ENCODE results near the gene NEK1.
"Not testable (repeated sequence)": the region's sequence is repeated elsewhere in the genome, so short reads cannot be mapped to it uniquely, and the experiment has no call there.

Gene NEK1

GRCh38 chr4:169485791-169486742, 126.3 kb downstream of the NEK1 start:
- DNase-seq (ENCODE audit: low spot score) = peak; percentile 47
- TF ChIP-seq CTCF (IDR thresholded peaks at IDR 0.05; ENCODE audit: extremely low read depth, insufficient read depth, missing control alignments) = peak; percentile 72
- in situ Hi-C loops (cut with MboI; ENCODE audit: low pct_unique_long_range_greater_than_20kb, low sequenced_read_pairs, unreplicated experiment) = loop anchor here (5.0 to 25.0 kb wide), 4 partner anchors 199 to 1299 kb away; partner anchors contain the start of gene CBR4

- DNase-seq (ENCODE audit: low spot score) = no peak
- in situ Hi-C loops (cut with MboI; ENCODE audit: low pct_unique_long_range_greater_than_20kb, low sequenced_read_pairs, unreplicated experiment) = loop anchor here (5.0 to 25.0 kb wide), 4 partner anchors 198 to 1298 kb away; partner anchors contain the start of gene CBR4
- TF ChIP-seq CTCF (IDR thresholded peaks at IDR 0.05; ENCODE audit: extremely low read depth, insufficient read depth, missing control alignments) = no peak
These were observed 127.3 kb downstream of the NEK1 start for GRCh38 chr4:169485086-169485485.

GRCh38 chr4:169484485-169484884, 127.9 kb downstream of the NEK1 start:
- no peak for TF ChIP-seq CTCF (IDR thresholded peaks at IDR 0.05; ENCODE audit: extremely low read depth, insufficient read depth, missing control alignments)
- no peak for DNase-seq (ENCODE audit: low spot score)
- in situ Hi-C loops (cut with MboI; ENCODE audit: low pct_unique_long_range_greater_than_20kb, low sequenced_read_pairs, unreplicated experiment) = loop anchor here (10.0 to 25.0 kb wide), 3 partner anchors 197 to 1297 kb away; partner anchors contain the start of gene CBR4

GRCh38 chr4:169464080-169464479, 148.3 kb downstream of the NEK1 start:
- no peak for TF ChIP-seq CTCF (IDR thresholded peaks at IDR 0.05; ENCODE audit: extremely low read depth, insufficient read depth, missing control alignments)
- DNase-seq (ENCODE audit: low spot score) = no peak
- in situ Hi-C loops (cut with MboI; ENCODE audit: low pct_unique_long_range_greater_than_20kb, low sequenced_read_pairs, unreplicated experiment) = no loop called here

GRCh38 chr4:169460081-169460480, 152.3 kb downstream of the NEK1 start:
- no peak for DNase-seq (ENCODE audit: low spot score)
- in situ Hi-C loops (cut with MboI; ENCODE audit: low pct_unique_long_range_greater_than_20kb, low sequenced_read_pairs, unreplicated experiment) = no loop called here
- TF ChIP-seq CTCF (IDR thresholded peaks at IDR 0.05; ENCODE audit: extremely low read depth, insufficient read depth, missing control alignments) = no peak

- TF ChIP-seq CTCF (IDR thresholded peaks at IDR 0.05; ENCODE audit: extremely low read depth, insufficient read depth, missing control alignments) = no peak
- no peak for DNase-seq (ENCODE audit: low spot score)
- in situ Hi-C loops (cut with MboI; ENCODE audit: low pct_unique_long_range_greater_than_20kb, low sequenced_read_pairs, unreplicated experiment) = no loop called here
These were observed 153.8 kb downstream of the NEK1 start for GRCh38 chr4:169458575-169458974.

GRCh38 chr4:169452644-169453043, 159.7 kb downstream of the NEK1 start:
- in situ Hi-C loops (cut with MboI; ENCODE audit: low pct_unique_long_range_greater_than_20kb, low sequenced_read_pairs, unreplicated experiment); DNase-seq (ENCODE audit: low spot score): not testable (repeated sequence)

GRCh38 chr4:169448935-169449334, 163.4 kb downstream of the NEK1 start:
- DNase-seq (ENCODE audit: low spot score); in situ Hi-C loops (cut with MboI; ENCODE audit: low pct_unique_long_range_greater_than_20kb, low sequenced_read_pairs, unreplicated experiment): not testable (repeated sequence)
